Smooth muscle cell (in vitro differentiated cells): ENCODE measurements around the gene ZNF586. TPM values are rescaled to one million over a fixed set of nuclear protein-coding genes. Genes with fewer than 3 reads are reported as not detected.
A peak's percentile ranks its signal among the peaks of the same experiment; 100 is the strongest.
"Not testable (repeated sequence)": the region's sequence is repeated elsewhere in the genome, so short reads cannot be mapped to it uniquely, and the experiment has no call there.

ENCODE experiments used
- DNase-seq: peaks from one replicate; lab custom pipeline; 2025; ENCODE audit not compliant: unreplicated experiment; lab: John Stamatoyannopoulos, UW
- H2AFZ ChIP-seq: fragments of 200-600 bp; sonication (generic); 2 replicates; pipeline ENCODE4 v1.6.0; 2016; ENCODE audit warnings: antibody characterized with exemption, low read depth, mild to moderate bottlenecking
- H3F3A ChIP-seq: fragments of 200-600 bp; sonication (generic); 2 replicates; pipeline ENCODE4 v1.6.0; 2017; ENCODE audit warnings: antibody characterized with exemption, low read depth
- H3K27ac ChIP-seq: fragments of 200-600 bp; sonication (generic); 2 replicates; pipeline ENCODE4 v1.5.1; 2016; ENCODE audit warnings: low read depth, mild to moderate bottlenecking
- H3K27me3 ChIP-seq: fragments of 200-600 bp; sonication (generic); 2 replicates; pipeline ENCODE4 v1.6.1; 2016; ENCODE audit warnings: low read depth, mild to moderate bottlenecking
- H3K36me3 ChIP-seq: fragments of 200-600 bp; sonication (generic); 2 replicates; pipeline ENCODE4 v1.5.1; 2016; ENCODE audit warnings: low read depth
- H3K4me1 ChIP-seq: fragments of 200-600 bp; sonication (generic); 2 replicates; pipeline ENCODE4 v1.5.1; 2016; ENCODE audit warnings: low read depth
- H3K4me2 ChIP-seq: fragments of 200-600 bp; sonication (generic); 2 replicates; pipeline ENCODE4 v1.6.0; 2016; ENCODE audit warnings: mild to moderate bottlenecking
- H3K4me3 ChIP-seq: fragments of 200-600 bp; sonication (generic); 2 replicates; pipeline ENCODE4 v1.5.1; 2016; ENCODE audit warnings: mild to moderate bottlenecking
- H3K79me2 ChIP-seq: fragments of 200-600 bp; sonication (generic); 2 replicates; pipeline ENCODE4 v1.6.0; 2016; ENCODE audit warnings: low read depth, mild to moderate bottlenecking
- H3K9ac ChIP-seq: fragments of 200-600 bp; sonication (generic); 2 replicates; pipeline ENCODE4 v1.6.0; 2016; ENCODE audit warnings: low read depth
- H3K9me3 ChIP-seq: fragments of 200-600 bp; sonication (generic); replicated peaks from 2 replicates; pipeline ENCODE4 v1.5.1; 2016; ENCODE audit warnings: low read depth
- H4K20me1 ChIP-seq: fragments of 200-600 bp; sonication (generic); 2 replicates; pipeline ENCODE4 v1.6.0; 2016; ENCODE audit warnings: low read depth
- WGBS: methylation state at CpG from one replicate; pipeline ENCODE4 v1.1.7; 2016; ENCODE audit warnings: low lambda C conversion rate; 5-methylcytosine and 5-hydroxymethylcytosine counted together
- polyA plus RNA-seq: library from polyadenylated mRNA; unstranded; fragments of >200 nt; fragmentation: Nextera tagmentation; extraction: Ambion mirVana; gene quantifications from 2 replicates; pipeline ENCODE4 v1.2.1, GENCODE V29; 2016
- total RNA-seq: library from RNA; depleted of rRNA; stranded (reverse); fragments of >200 nt; gene quantifications from 2 replicates; pipeline ENCODE4 v1.2.3, GENCODE V29; 2014
- TF ChIP-seq, protein P1 (sequence below): fragments of 200-600 bp; sonication (generic); IDR thresholded peaks from 2 replicates; pipeline ENCODE4 v1.5.1; 2017; ENCODE audit warnings: borderline replicate concordance, mild to moderate bottlenecking, antibody characterized with exemption; ENCODE audit not compliant: insufficient read depth, poor library complexity, severe bottlenecking

Gene ZNF586
- total and polyA plus RNA-seq, 2 experiments from 2014 or later = 3.2 to 8.2 TPM

DNA sequence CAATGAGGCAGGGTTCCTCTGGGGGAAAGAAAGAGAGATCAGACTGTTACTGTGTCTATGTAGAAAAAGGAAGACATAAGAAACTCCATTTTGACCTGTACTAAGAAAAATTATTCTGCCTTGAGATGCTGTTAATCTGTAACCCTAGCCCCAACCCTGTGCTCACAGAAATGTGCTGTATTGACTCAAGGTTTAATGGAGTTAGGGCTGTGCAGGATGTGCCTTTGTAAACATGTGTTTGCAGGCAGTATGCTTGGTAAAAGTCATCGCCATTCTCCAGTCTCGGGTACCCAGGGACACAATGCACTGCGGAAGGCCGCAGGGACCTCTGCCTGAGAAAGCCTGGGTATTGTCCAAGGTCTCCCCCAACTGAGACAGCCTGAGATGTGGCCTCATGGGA lies 54.1 kb downstream of the ZNF586 start:
- peaks cover 12% of the 10 kb centered on the region for H3K4me1 ChIP-seq
- H3K27me3 ChIP-seq, H3K9me3 ChIP-seq, H2AFZ ChIP-seq, H3K36me3 ChIP-seq, DNase-seq, H3K4me2 ChIP-seq, H3F3A ChIP-seq, H3K4me3 ChIP-seq, H3K9ac ChIP-seq: not testable (repeated sequence)
- peaks cover 73% of the 10 kb centered on the region for H4K20me1 ChIP-seq
- WGBS = 95% methylated on average over 4 of the region's 4 CpGs
- peaks cover 85% of the 10 kb centered on the region for H3K79me2 ChIP-seq
- peak overlapping the region; percentile 49 for H3K27ac ChIP-seq

DNA sequence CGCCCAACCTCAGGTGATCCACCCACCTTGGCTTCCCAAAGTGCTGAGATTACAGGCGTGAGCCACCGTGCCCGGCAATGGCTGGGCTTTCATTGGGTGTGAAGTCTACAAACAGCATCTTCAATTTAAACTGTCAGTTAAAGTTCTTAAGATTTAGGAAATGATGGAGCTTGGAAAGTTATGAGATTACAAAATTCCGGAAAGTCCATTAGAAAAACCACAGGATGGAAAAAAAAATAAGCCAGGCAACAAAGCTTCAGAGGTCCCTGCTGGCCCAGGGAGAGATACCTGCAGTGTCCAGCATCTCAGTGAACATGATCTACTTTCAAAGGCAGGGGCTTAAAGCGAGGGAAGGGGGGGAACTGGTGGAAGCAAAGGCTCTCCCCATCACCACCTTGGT lies 56.0 kb downstream of the ZNF586 start:
- Histone ChIP-seq H3F3A (no peaks in the 10 kb centered on the region), H3K27ac (no peak overlapping the region), H3K9ac (no peak overlapping the region), H2AFZ (no peak overlapping the region), H3K36me3 (no peaks in the 10 kb centered on the region), H3K4me1 (peaks cover 5% of the 10 kb centered on the region), H3K4me2 (no peak overlapping the region), H3K4me3 (no peak overlapping the region), H3K9me3 (no peaks in the 10 kb centered on the region), H3K79me2 (peaks cover 90% of the 10 kb centered on the region), H4K20me1 (peaks cover 85% of the 10 kb centered on the region), H3K27me3 (no peaks in the 10 kb centered on the region)
- TF ChIP-seq, protein P1, sequence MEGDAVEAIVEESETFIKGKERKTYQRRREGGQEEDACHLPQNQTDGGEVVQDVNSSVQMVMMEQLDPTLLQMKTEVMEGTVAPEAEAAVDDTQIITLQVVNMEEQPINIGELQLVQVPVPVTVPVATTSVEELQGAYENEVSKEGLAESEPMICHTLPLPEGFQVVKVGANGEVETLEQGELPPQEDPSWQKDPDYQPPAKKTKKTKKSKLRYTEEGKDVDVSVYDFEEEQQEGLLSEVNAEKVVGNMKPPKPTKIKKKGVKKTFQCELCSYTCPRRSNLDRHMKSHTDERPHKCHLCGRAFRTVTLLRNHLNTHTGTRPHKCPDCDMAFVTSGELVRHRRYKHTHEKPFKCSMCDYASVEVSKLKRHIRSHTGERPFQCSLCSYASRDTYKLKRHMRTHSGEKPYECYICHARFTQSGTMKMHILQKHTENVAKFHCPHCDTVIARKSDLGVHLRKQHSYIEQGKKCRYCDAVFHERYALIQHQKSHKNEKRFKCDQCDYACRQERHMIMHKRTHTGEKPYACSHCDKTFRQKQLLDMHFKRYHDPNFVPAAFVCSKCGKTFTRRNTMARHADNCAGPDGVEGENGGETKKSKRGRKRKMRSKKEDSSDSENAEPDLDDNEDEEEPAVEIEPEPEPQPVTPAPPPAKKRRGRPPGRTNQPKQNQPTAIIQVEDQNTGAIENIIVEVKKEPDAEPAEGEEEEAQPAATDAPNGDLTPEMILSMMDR = no peak
- 88% methylated on average over 6 of the region's 6 CpGs for WGBS
- no peak for DNase-seq

DNA sequence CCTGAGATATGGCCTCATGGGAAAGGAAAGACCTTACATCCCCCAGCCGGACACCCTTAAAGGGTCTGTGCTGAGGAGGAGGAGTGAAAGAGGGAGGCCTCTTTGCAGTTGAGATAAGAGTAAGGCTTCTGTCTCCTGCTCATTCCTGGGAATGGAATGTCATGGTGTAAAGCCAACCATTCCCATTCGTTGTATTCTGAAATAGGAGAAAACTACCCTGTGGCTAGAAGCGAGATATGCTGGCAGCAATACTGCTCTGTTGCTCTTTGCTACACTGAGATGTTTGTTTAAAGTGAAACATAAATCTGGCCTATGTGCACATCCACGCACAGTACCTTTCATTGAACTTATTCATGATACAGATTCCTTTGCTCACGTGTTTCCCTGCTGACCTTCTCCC lies 59.8 kb downstream of the ZNF586 start:
- peaks cover 74% of the 10 kb centered on the region for H4K20me1 ChIP-seq
- no peak for DNase-seq
- no peaks in the 10 kb centered on the region for H3K27me3 ChIP-seq
- peaks cover 4% of the 10 kb centered on the region for H3K4me1 ChIP-seq
- no peaks in the 10 kb centered on the region for H3K9me3 ChIP-seq
- peak overlapping the region; percentile 10 for H3K9ac ChIP-seq
- no peak overlapping the region for H2AFZ ChIP-seq
- no peaks in the 10 kb centered on the region for H3K36me3 ChIP-seq
- TF ChIP-seq, protein P1 = no peak
- peak overlapping the region; percentile 18 for H3K4me3 ChIP-seq
- H3F3A ChIP-seq = no peaks in the 10 kb centered on the region
- peak overlapping the region; percentile 63 for H3K27ac ChIP-seq
- 28% methylated on average over 5 of the region's 5 CpGs for WGBS
- H3K4me2 ChIP-seq = peak overlapping the region; percentile 84
- peaks cover 77% of the 10 kb centered on the region for H3K79me2 ChIP-seq

DNA sequence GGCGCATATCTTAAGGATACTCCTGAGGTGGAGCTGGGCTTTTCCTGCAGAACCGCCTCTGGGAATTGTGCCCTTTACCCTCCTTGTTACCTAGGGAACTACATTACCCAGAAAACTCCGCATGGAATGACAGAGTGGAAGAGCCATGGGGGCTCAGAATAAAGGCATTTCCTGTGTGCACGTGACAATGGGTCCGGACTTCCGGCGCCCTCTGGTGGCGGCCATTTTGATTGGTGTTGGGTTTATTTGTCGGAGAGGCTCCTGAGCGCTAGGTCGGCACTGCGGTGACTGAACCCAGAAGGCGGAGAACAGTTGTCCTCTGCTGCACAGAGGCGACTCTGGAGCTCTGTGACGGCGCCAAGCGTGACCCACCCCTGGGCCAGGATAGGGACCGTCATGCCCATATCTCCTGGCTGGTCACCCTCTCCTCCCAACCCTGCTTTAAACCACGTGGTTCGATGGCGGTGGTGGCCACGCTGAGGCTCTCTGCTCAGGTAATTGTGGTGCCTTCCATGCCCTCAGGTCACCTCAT lies 60.7 kb downstream of the ZNF586 start, which contains the start of gene ZNF587B:
Gene ZNF587B (plus strand): TSS at position 229 of the 532 bp plus-strand sequence. CDS start 230 bp downstream, at position 459.
- peak within 1 kb of the TSS; percentile 84 for H3K4me2 ChIP-seq

More for the DNA sequence above, 60.7 kb downstream of the ZNF586 start, which contains the start of gene ZNF587B:
- no peaks in the 10 kb centered on the region for H3K36me3 ChIP-seq
- peaks cover 66% of the 10 kb centered on the region for H4K20me1 ChIP-seq
- H3K4me1 ChIP-seq = peaks cover 4% of the 10 kb centered on the region
- no peaks in the 10 kb centered on the region for H3F3A ChIP-seq
- TF ChIP-seq, protein P1 = peak; percentile 64
- peaks cover 69% of the 10 kb centered on the region for H3K79me2 ChIP-seq
- H3K4me3 ChIP-seq = peak within 1 kb of the TSS; percentile 52
- H3K9ac ChIP-seq = peak within 1 kb of the TSS; percentile 36
- WGBS = 1% methylated on average over 21 of the region's 22 CpGs
- DNase-seq = peak; percentile 33
- no peak within 1 kb of the TSS for H2AFZ ChIP-seq
- no peaks in the 10 kb centered on the region for H3K27me3 ChIP-seq
- H3K9me3 ChIP-seq = no peaks in the 10 kb centered on the region
- peak within 1 kb of the TSS; percentile 63 for H3K27ac ChIP-seq

Other genes with a start within 250 kb of the ZNF586 start
- 7.0 TPM in 2 replicates for gene ZNF549, start 242.3 kb upstream of the ZNF586 start, total RNA-seq
- gene ZNF549, start 242.3 kb upstream of the ZNF586 start, polyA plus RNA-seq = 4.4 and 4.7 TPM in 2 replicates
- 5.1 and 6.3 TPM in 2 replicates for gene ZNF550, start 209.8 kb upstream of the ZNF586 start, total RNA-seq
- 3.6 and 5.9 TPM in 2 replicates for gene ZNF550, start 209.8 kb upstream of the ZNF586 start, polyA plus RNA-seq
- gene ZNF416, start 190.8 kb upstream of the ZNF586 start, total RNA-seq = 5.4 and 6.6 TPM in 2 replicates
- 3.6 TPM in 2 replicates for gene ZNF416, start 190.8 kb upstream of the ZNF586 start, polyA plus RNA-seq
- gene ZIK1, start 185.5 kb upstream of the ZNF586 start, total RNA-seq = 6.5 and 9.1 TPM in 2 replicates
- gene ZIK1, start 185.5 kb upstream of the ZNF586 start, polyA plus RNA-seq = 4.6 and 6.6 TPM in 2 replicates
- gene ZNF530, start 169.8 kb upstream of the ZNF586 start, total RNA-seq = 3.0 and 3.2 TPM in 2 replicates
- gene ZNF530, start 169.8 kb upstream of the ZNF586 start, polyA plus RNA-seq = 3.5 and 3.7 TPM in 2 replicates
- 25.8 and 27.6 TPM in 2 replicates for gene ZNF134, start 155.4 kb upstream of the ZNF586 start, total RNA-seq
- gene ZNF134, start 155.4 kb upstream of the ZNF586 start, polyA plus RNA-seq = 7.0 and 9.0 TPM in 2 replicates
- 14.1 and 15.7 TPM in 2 replicates for gene ZNF211, start 136.5 kb upstream of the ZNF586 start, total RNA-seq
- 10.5 and 12.1 TPM in 2 replicates for gene ZNF211, start 136.5 kb upstream of the ZNF586 start, polyA plus RNA-seq
- gene ZSCAN4, start 100.7 kb upstream of the ZNF586 start, total RNA-seq = 0.27 TPM in 1 of 2 replicates, not detected in the other
- gene ZSCAN4, start 100.7 kb upstream of the ZNF586 start, polyA plus RNA-seq = 0.38 TPM in 1 of 2 replicates, not detected in the other
- 8.2 and 11.1 TPM in 2 replicates for gene ZNF551, start 87.7 kb upstream of the ZNF586 start, total RNA-seq
- gene ZNF551, start 87.7 kb upstream of the ZNF586 start, polyA plus RNA-seq = 1.1 and 1.6 TPM in 2 replicates
- 7.3 and 9.6 TPM in 2 replicates for gene ZNF154, start 60.5 kb upstream of the ZNF586 start, total RNA-seq
- gene ZNF154, start 60.5 kb upstream of the ZNF586 start, polyA plus RNA-seq = 3.3 and 8.1 TPM in 2 replicates
- gene ZNF671, start 42.1 kb upstream of the ZNF586 start, total RNA-seq = 4.7 and 7.0 TPM in 2 replicates
- 5.2 and 5.5 TPM in 2 replicates for gene ZNF671, start 42.1 kb upstream of the ZNF586 start, polyA plus RNA-seq
- gene ZNF776, start 22.9 kb upstream of the ZNF586 start, total RNA-seq = 12.7 and 13.6 TPM in 2 replicates
- 4.4 and 8.9 TPM in 2 replicates for gene ZNF776, start 22.9 kb upstream of the ZNF586 start, polyA plus RNA-seq
- 2.8 and 6.7 TPM in 2 replicates for gene ZNF552, start 45.2 kb downstream of the ZNF586 start, total RNA-seq
- 1.9 and 6.4 TPM in 2 replicates for gene ZNF552, start 45.2 kb downstream of the ZNF586 start, polyA plus RNA-seq
- gene ZNF587B, start 60.6 kb downstream of the ZNF586 start, total RNA-seq = 6.7 and 8.0 TPM in 2 replicates
- 1.2 and 4.3 TPM in 2 replicates for gene ZNF587B, start 60.6 kb downstream of the ZNF586 start, polyA plus RNA-seq
- gene ZNF587, start 80.2 kb downstream of the ZNF586 start, total RNA-seq = 13.9 and 22.8 TPM in 2 replicates
- 3.9 and 8.5 TPM in 2 replicates for gene ZNF587, start 80.2 kb downstream of the ZNF586 start, polyA plus RNA-seq
- 9.6 and 16.7 TPM in 2 replicates for gene ZNF814, start 119.4 kb downstream of the ZNF586 start, total RNA-seq
- gene ZNF814, start 119.4 kb downstream of the ZNF586 start, polyA plus RNA-seq = 9.7 and 13.5 TPM in 2 replicates
- gene ZNF417, start 146.9 kb downstream of the ZNF586 start, total RNA-seq = 9.8 and 12.0 TPM in 2 replicates
- 2.6 and 5.1 TPM in 2 replicates for gene ZNF417, start 146.9 kb downstream of the ZNF586 start, polyA plus RNA-seq
- 7.5 and 10.2 TPM in 2 replicates for gene ZNF418, start 165.7 kb downstream of the ZNF586 start, total RNA-seq
- 1.6 and 1.8 TPM in 2 replicates for gene ZNF418, start 165.7 kb downstream of the ZNF586 start, polyA plus RNA-seq
- 4.5 and 10.3 TPM in 2 replicates for gene ZNF256, start 178.0 kb downstream of the ZNF586 start, total RNA-seq
- gene ZNF256, start 178.0 kb downstream of the ZNF586 start, polyA plus RNA-seq = 3.2 and 4.0 TPM in 2 replicates
- gene C19orf18, start 204.9 kb downstream of the ZNF586 start, total RNA-seq = 0.67 TPM in 1 of 2 replicates, not detected in the other
- 2.0 and 2.1 TPM in 2 replicates for gene C19orf18, start 204.9 kb downstream of the ZNF586 start, polyA plus RNA-seq
- gene ZNF606, start 233.1 kb downstream of the ZNF586 start, total RNA-seq = 15.7 and 18.6 TPM in 2 replicates
- gene ZNF606, start 233.1 kb downstream of the ZNF586 start, polyA plus RNA-seq = 5.2 and 8.6 TPM in 2 replicates